RWPE2 (cell line): Measurements from ENCODE around the gene PCBP4.

Source experiments
- ATAC-seq: fragments of 200-7000 bp; cut with Tn5 transposase; 3 replicates; pipeline ENCODE4 v1.9.1; 2021; ENCODE audit warnings: low read depth
- DNase-seq: peaks from one replicate; pipeline ENCODE4 v3.0.0-alpha.2; 2020; ENCODE audit warnings: low spot score
- H3K27ac ChIP-seq: fragments of 450-650 bp; 2 replicates; pipeline ENCODE4 v1.5.1; 2017; ENCODE audit warnings: mild to moderate bottlenecking; ENCODE audit not compliant: poor library complexity, severe bottlenecking
- H3K27me3 ChIP-seq: fragments of 250-450 bp; sonication (Bioruptor Pico); 2 replicates; pipeline ENCODE4 v1.5.1; 2021; ENCODE audit warnings: mild to moderate bottlenecking, moderate library complexity; ENCODE audit not compliant: insufficient read depth, poor library complexity, severe bottlenecking
- H3K36me3 ChIP-seq: fragments of 250-450 bp; sonication (Bioruptor Pico); 2 replicates; pipeline ENCODE4 v1.5.1; 2020; ENCODE audit warnings: low read depth, mild to moderate bottlenecking, moderate library complexity
- H3K4me1 ChIP-seq: fragments of 250-450 bp; sonication (Bioruptor Pico); 2 replicates; pipeline ENCODE4 v1.5.1; 2021; ENCODE audit warnings: mild to moderate bottlenecking, moderate library complexity; ENCODE audit not compliant: insufficient read depth, poor library complexity, severe bottlenecking
- H3K4me3 ChIP-seq: fragments of 250-450 bp; sonication (Bioruptor Pico); 2 replicates; pipeline ENCODE4 v1.5.1; 2021; ENCODE audit warnings: mild to moderate bottlenecking, moderate library complexity; ENCODE audit not compliant: severe bottlenecking
- H3K9me3 ChIP-seq: fragments of 250-450 bp; sonication (Bioruptor Pico); 2 replicates; pipeline ENCODE4 v1.5.1; 2021; ENCODE audit warnings: mild to moderate bottlenecking, moderate library complexity; ENCODE audit not compliant: severe bottlenecking
- CTCF ChIP-seq: fragments of 450-650 bp; IDR thresholded peaks from one replicate; pipeline ENCODE4 v1.5.1; 2017; ENCODE audit warnings: mild to moderate bottlenecking, moderate library complexity; ENCODE audit not compliant: poor library complexity, severe bottlenecking

Gene PCBP4

GRCh38 chr3:51974277-51974962, 7.2 kb upstream of the PCBP4 start:
- DNase-seq (no peak), ATAC-seq (peak; percentile 2; the same call in 2 of the 3 replicates)
- Histone ChIP-seq H3K4me1 (peaks cover 16% of the 10 kb centered on the region), H3K27ac (peak overlapping the region; percentile 70), H3K9me3 (no peaks in the 10 kb centered on the region), H3K36me3 (no peaks in the 10 kb centered on the region), H3K4me3 (peak overlapping the region; percentile 49), H3K27me3 (no peaks in the 10 kb centered on the region)
- peak; percentile 83 for TF ChIP-seq CTCF

- ATAC-seq (no peak), DNase-seq (no peak)
- no peak overlapping the region for H3K4me3 ChIP-seq
- peaks cover 8% of the 10 kb centered on the region for H3K4me1 ChIP-seq
- TF ChIP-seq CTCF: no peak
- no peaks in the 10 kb centered on the region for H3K9me3 ChIP-seq
- H3K36me3 ChIP-seq: no peaks in the 10 kb centered on the region
- H3K27me3 ChIP-seq: no peaks in the 10 kb centered on the region
- H3K27ac ChIP-seq: no peak overlapping the region
These were observed 4.1 kb upstream of the PCBP4 start for GRCh38 chr3:51971350-51971749.

- Histone ChIP-seq H3K27ac (no peak overlapping the region), H3K9me3 (no peaks in the 10 kb centered on the region), H3K27me3 (no peaks in the 10 kb centered on the region), H3K36me3 (no peaks in the 10 kb centered on the region), H3K4me3 (no peak overlapping the region), H3K4me1 (peaks cover 8% of the 10 kb centered on the region)
- ATAC-seq (no peak), DNase-seq (no peak)
- TF ChIP-seq CTCF: no peak
These were observed 3.5 kb upstream of the PCBP4 start for GRCh38 chr3:51970606-51971300.

- DNase-seq (no peak), ATAC-seq (no peak)
- no peak overlapping the region for H3K27ac ChIP-seq
- no peak for TF ChIP-seq CTCF
- H3K4me3 ChIP-seq: no peak overlapping the region
- no peaks in the 10 kb centered on the region for H3K9me3 ChIP-seq
- H3K27me3 ChIP-seq: no peaks in the 10 kb centered on the region
- H3K4me1 ChIP-seq: peaks cover 8% of the 10 kb centered on the region
- H3K36me3 ChIP-seq: no peaks in the 10 kb centered on the region
These were observed 2.6 kb upstream of the PCBP4 start for GRCh38 chr3:51969841-51970240.
